Adrenal gland (tissue), 12 donors: Measurements from ENCODE around the gene SIVA1. TPM values are rescaled to one million over a fixed set of nuclear protein-coding genes. Genes with fewer than 3 reads are reported as not detected.
A peak's percentile ranks its signal among the peaks of the same experiment; 100 is the strongest.

Source experiments
- DNase-seq, 7 donors: peaks; one replicate each; pipeline ENCODE4 v3.0.0-alpha.2; 2019 to 2020
- H3K27ac ChIP-seq, 5 donors: fragments of 200-600 bp; sonication (generic) in 4 of 5; 1 replicate in 3 of 5; 2 replicates in 2 of 5; pipeline versions ENCODE4 v1.5.1 to v1.8.0; 2016 to 2020; ENCODE audit warnings: mild to moderate bottlenecking in 1 of 5
- H3K27me3 ChIP-seq: fragments of 200-600 bp; 2 replicates; pipeline ENCODE4 v1.8.0; 2021
- H3K36me3 ChIP-seq, 2 donors: fragments of 200-600 bp; replicated peaks in 1 of 2; 1 replicate in 1 of 2; 2 replicates in 1 of 2; pipeline versions ENCODE4 v1.5.1 to v1.8.0; 2018 to 2022
- H3K4me1 ChIP-seq, 2 donors: fragments of 200-600 bp; replicated peaks in 1 of 2; 1 replicate in 1 of 2; 2 replicates in 1 of 2; pipeline versions ENCODE4 v1.5.1 to v1.8.0; 2018 to 2021
- H3K4me3 ChIP-seq, 4 donors: fragments of 200-600 bp; sonication (generic) in 3 of 4; one replicate each; pipeline ENCODE4 v1.5.1; 2016 to 2018
- H3K9me3 ChIP-seq, 3 donors: fragments of 200-600 bp; sonication (generic) in 1 of 3; replicated peaks in 1 of 3; 1 replicate in 2 of 3; 2 replicates in 1 of 3; pipeline versions ENCODE4 v1.5.1 to v1.8.0; 2016 to 2021
- CTCF ChIP-seq, 6 experiments: fragments of 450-650 bp in 4 of 6; fragments of 200-600 bp in 2 of 6; sonication (generic) in 1 of 6; IDR thresholded peaks; 1 replicate in 5 of 6; 2 replicates in 1 of 6; pipeline versions ENCODE4 v1.5.1 to v1.8.0; 2016 to 2021; ENCODE audit warnings: antibody characterized with exemption in 6 of 6, mild to moderate bottlenecking in 2 of 6, moderate library complexity in 1 of 6
- POLR2A ChIP-seq, 2 donors: fragments of 450-650 bp; IDR thresholded peaks; one replicate each; pipeline ENCODE4 v1.6.1; 2017; ENCODE audit warnings: antibody characterized with exemption in 2 of 2, mild to moderate bottlenecking in 2 of 2, moderate library complexity in 1 of 2
- WGBS, 4 donors: extraction: QIAGEN DNeasy Blood & Tissue Kit in 2 of 4; methylation state at CpG; one replicate each; pipeline versions ENCODE4 v1.1.5 to v1.1.7; 2013 to 2017; 5-methylcytosine and 5-hydroxymethylcytosine counted together
- intact Hi-C, 2 donors: fragments of 100-400 bp; cut with DNase I; formaldehyde crosslinking; loops; one replicate each; pipeline versions ENCODE4 v1.14.1 to v1.15.0; 2022 to 2023
- polyA plus RNA-seq, 3 donors: library from polyadenylated mRNA; stranded (reverse); fragments of 200-250 nt in 2 of 3; fragments of 350-450 nt in 1 of 3; fragmentation: Illumina TruSeq in 1 of 3; extraction: RNeasy Lipid Tissue Mini Kit (QIAGEN cat#74804) in 1 of 3; gene quantifications; one replicate each; pipeline ENCODE4 v1.2.3, GENCODE V29; 2013 to 2014
- total RNA-seq, 9 donors: library from RNA; depleted of rRNA in 4 of 9; stranded (reverse); fragments of >200 nt in 4 of 9; fragments of 120-200 nt in 1 of 9; fragmentation: NEBNext Ultra II Directional in 1 of 9; extraction: Animal tissue kit (Norgen Biotek cat#: 25700) in 1 of 9; gene quantifications; one replicate each; pipeline versions ENCODE4 v1.1.0 to v1.2.4, GENCODE V29; 2013 to 2023
- donor health status: healthy with polysubstance abuse.
- donor health status: Bipolar disorder and iron deficiency.
- donor health status: DM: yes; HTN: yes; CAD: no.
- donor health status: DM: no; HTN: no; CAD: no.
- donor health status: DM: no; HTN: no; CAD: no.
- donor health status: DM: yes; HTN: yes; CAD: no.

SIVA1 gene
- total and polyA plus RNA-seq, 12 donors, result 2.0 to 294 (median 83.2) TPM

DNA sequence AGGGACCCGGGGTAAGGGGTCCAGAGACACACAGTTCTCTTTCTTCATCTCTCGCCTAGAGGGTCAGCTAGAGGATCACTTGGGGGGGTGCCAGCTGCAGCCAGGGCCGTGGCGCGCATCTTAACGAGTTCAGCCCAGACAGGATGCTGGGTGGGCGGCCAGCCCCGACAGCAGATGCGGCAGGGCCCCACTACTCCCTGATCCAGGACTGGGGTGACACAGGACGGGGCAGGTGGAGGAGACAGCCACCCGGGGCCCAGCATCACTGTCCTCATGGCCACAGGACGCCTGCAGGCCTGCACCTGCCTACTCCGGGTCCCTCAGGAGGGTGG is 29.8 kb downstream of the SIVA1 start:
- WGBS, 4 donors, result 78 to 86% (median 83%) methylated on average over 13 of the region's 13 CpGs; no CpG with 5 or more reads in 1 of the 4 donors
- Histone ChIP-seq H3K36me3 (peaks cover 0 to 13% of the 10 kb centered on the region in 2 donors), H3K27me3 (no peaks in the 10 kb centered on the region), H3K27ac (peak overlapping the region in 1 of 5 donors; percentile 6), H3K4me3 (no peak overlapping the region), H3K9me3 (no peaks in the 10 kb centered on the region), H3K4me1 (peaks cover 0 to 25% of the 10 kb centered on the region in 2 donors)
- intact Hi-C loops, result no loop called here
- no peak for DNase-seq
- no peak for TF ChIP-seq CTCF (IDR thresholded peaks at IDR 0.05)
- TF ChIP-seq POLR2A (IDR thresholded peaks at IDR 0.05), result no peak

- no peaks in the 10 kb centered on the region for H3K9me3 ChIP-seq
- 80 to 88% (median 86%) methylated on average over 11 to 16 of the region's 16 CpGs for WGBS, 4 donors
- DNase-seq, result no peak
- H3K36me3 ChIP-seq, result peaks cover 0 to 13% of the 10 kb centered on the region in 2 donors
- TF ChIP-seq POLR2A (IDR thresholded peaks at IDR 0.05) (no peak), CTCF (IDR thresholded peaks at IDR 0.05) (no peak)
- no peak overlapping the region for H3K4me3 ChIP-seq
- H3K27me3 ChIP-seq, result no peaks in the 10 kb centered on the region
- H3K4me1 ChIP-seq, result peaks cover 5 to 34% of the 10 kb centered on the region in 2 donors
- intact Hi-C loops, result no loop called here
- peak overlapping the region in 1 of 5 donors; percentile 34 for H3K27ac ChIP-seq
These were observed 30.7 kb downstream of the SIVA1 start for GRCh38 chr14:104783484-104784217.

GRCh38 chr14:104784218-104784568 is 31.2 kb downstream of the SIVA1 start:
- no peak for TF ChIP-seq POLR2A (IDR thresholded peaks at IDR 0.05)
- no peak for TF ChIP-seq CTCF (IDR thresholded peaks at IDR 0.05)
- H3K4me1 ChIP-seq, result peaks cover 10 to 39% of the 10 kb centered on the region in 2 donors
- H3K36me3 ChIP-seq, result peaks cover 0 to 13% of the 10 kb centered on the region in 2 donors
- H3K9me3 ChIP-seq, result no peaks in the 10 kb centered on the region
- peak overlapping the region in 1 of 5 donors; percentile 34 for H3K27ac ChIP-seq
- WGBS, 4 donors, result 76 to 95% (median 86%) methylated on average over 3 to 9 of the region's 9 CpGs
- H3K27me3 ChIP-seq, result no peaks in the 10 kb centered on the region
- no peak for DNase-seq
- H3K4me3 ChIP-seq, result no peak overlapping the region
- intact Hi-C loops, result no loop called here

GRCh38 chr14:104784846-104785707 is 32.1 kb downstream of the SIVA1 start:
- H3K9me3 ChIP-seq, result no peaks in the 10 kb centered on the region
- H3K36me3 ChIP-seq, result peaks cover 0 to 11% of the 10 kb centered on the region in 2 donors
- no peaks in the 10 kb centered on the region for H3K27me3 ChIP-seq
- peak overlapping the region in 1 of 5 donors; percentile 34 for H3K27ac ChIP-seq
- peaks cover 18 to 48% of the 10 kb centered on the region in 2 donors for H3K4me1 ChIP-seq
- TF ChIP-seq POLR2A (IDR thresholded peaks at IDR 0.05) (no peak), CTCF (IDR thresholded peaks at IDR 0.05) (no peak)
- WGBS, 4 donors, result 74 to 85% (median 77%) methylated on average over 10 to 36 of the region's 36 CpGs
- intact Hi-C loops, result no loop called here
- DNase-seq, result peak in 3 of 7 donors; percentile 63 to 79 (median 64)
- no peak overlapping the region for H3K4me3 ChIP-seq
